NB4 (cell line): Measurements from ENCODE around the gene BDKRB2.

Source experiments
- CTCF ChIP-seq: IDR thresholded peaks from one replicate; pipeline ENCODE4 v1.5.1; 2012; ENCODE audit warnings: low read depth, low read length
- MYC ChIP-seq: IDR thresholded peaks from 2 replicates; pipeline ENCODE4 v1.6.1; 2011; ENCODE audit warnings: low read depth, low read length
- POLR2A ChIP-seq: IDR thresholded peaks from 2 replicates; pipeline ENCODE4 v1.6.1; 2011; ENCODE audit warnings: mild to moderate bottlenecking; ENCODE audit not compliant: insufficient read length; ENCODE audit errors: extremely low read depth

DNA sequence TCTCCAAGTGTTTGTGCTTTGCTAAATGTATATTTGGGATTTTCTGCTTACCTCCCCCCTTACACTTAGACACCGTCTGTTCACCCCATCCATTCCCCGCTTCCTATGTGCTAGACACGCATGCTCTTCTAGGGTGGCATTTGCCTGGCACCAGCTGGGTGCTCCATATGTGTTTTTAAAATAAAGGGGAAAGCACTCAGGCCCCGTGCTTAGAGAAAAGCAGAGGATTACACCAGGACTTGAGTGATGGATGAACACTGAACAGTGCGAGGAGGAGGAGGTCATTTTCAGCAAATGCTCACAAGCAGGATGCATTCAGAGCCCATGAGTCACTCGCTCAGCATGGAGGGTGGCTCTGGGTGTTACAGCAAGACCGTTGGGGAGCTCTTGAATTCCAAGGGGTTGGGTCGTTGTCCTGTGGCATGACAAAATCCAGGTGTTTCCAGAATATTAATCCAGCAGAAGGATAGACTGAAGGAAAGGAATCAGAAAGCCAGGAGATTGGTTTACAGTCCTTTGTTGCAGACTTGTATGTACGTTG, 48.4 kb downstream of the BDKRB2 start:
- TF ChIP-seq CTCF (no peak), POLR2A (no peak), MYC (no peak)
